Endothelial cell of umbilical vein (primary cell): Measurements from ENCODE around the gene SERPINB13. TPM values are rescaled to one million over a fixed set of nuclear protein-coding genes. Genes with fewer than 3 reads are reported as not detected.

Source experiments
- BruUV-seq: library from RNA; stranded (reverse); fragments of 400-500 nt; replicated peaks from 2 replicates; lab custom pipeline; 2021; lab: Mats Ljungman, UMichigan
- CTCF ChIA-PET: fragments of 300-600, 350-600 bp; sonication (Branson Sonifier 250); formaldehyde crosslinking; loops from one replicate; lab custom pipeline; 2021; ENCODE audit warnings: antibody characterized with exemption, inconsistent platforms; lab: Charles Lee
- POLR2A ChIA-PET: fragments of 300-600, 350-600 bp; sonication (Branson Sonifier 250); formaldehyde crosslinking; loops from one replicate; lab custom pipeline; 2021; ENCODE audit warnings: antibody characterized with exemption, inconsistent platforms; lab: Charles Lee
- DNase-seq: peaks from one replicate; pipeline ENCODE4 v3.0.0-alpha.2; 2011; ENCODE audit warnings: low read depth, low spot score
- FAIRE-seq: peaks from 2 replicates; lab custom pipeline; 2011; peaks lifted over from hg19 to GRCh38; lab: Jason Lieb, UNC
- H2AFZ ChIP-seq: 2 replicates; pipeline ENCODE4 v1.6.0; 2012; ENCODE audit warnings: low read depth, low read length, control low read depth, inconsistent platforms
- H3K27ac ChIP-seq: 2 replicates; pipeline ENCODE4 v1.5.1; 2011; ENCODE audit warnings: low read depth, mild to moderate bottlenecking, control low read depth, low read length, moderate library complexity; ENCODE audit not compliant: insufficient read depth
- H3K27me3 ChIP-seq, 2 experiments: 2 replicates each; pipeline versions ENCODE4 v1.6.0 to v1.6.1; 2011; ENCODE audit warnings: low read length in 2 of 2, mixed read lengths in 1 of 2; ENCODE audit not compliant: control insufficient read depth in 2 of 2, insufficient read depth in 2 of 2
- H3K36me3 ChIP-seq, 2 experiments: 2 replicates in 1 of 2; 3 replicates in 1 of 2; pipeline ENCODE4 v1.5.1; 2011; ENCODE audit warnings: low read length in 2 of 2, mild to moderate bottlenecking in 1 of 2, moderate library complexity in 1 of 2; ENCODE audit not compliant: control insufficient read depth in 2 of 2, insufficient read depth in 2 of 2; ENCODE audit errors: extremely low read depth in 1 of 2
- H3K4me1 ChIP-seq: 3 replicates; pipeline ENCODE4 v1.5.1; 2011; ENCODE audit warnings: mild to moderate bottlenecking, low read length; ENCODE audit not compliant: control insufficient read depth, insufficient read depth; ENCODE audit errors: extremely low read depth
- H3K4me2 ChIP-seq: 2 replicates; pipeline ENCODE4 v1.6.1; 2011; ENCODE audit warnings: low read length, control low read depth, mixed read lengths; ENCODE audit not compliant: insufficient read depth
- H3K4me3 ChIP-seq, 3 experiments: fragments of 200-600 bp in 1 of 3; sonication (generic), shearing (Covaris generic) in 1 of 3; replicated peaks in 1 of 3; 2 replicates each; pipeline ENCODE4 v1.5.1; 2011 to 2016; ENCODE audit warnings: control low read depth in 3 of 3, low read length in 3 of 3, mild to moderate bottlenecking in 2 of 3, inconsistent platforms in 1 of 3, low read depth in 1 of 3, moderate library complexity in 1 of 3; ENCODE audit not compliant: insufficient read depth in 1 of 3
- H3K79me2 ChIP-seq: 2 replicates; pipeline ENCODE4 v1.6.0; 2012; ENCODE audit warnings: low read length, inconsistent platforms; ENCODE audit not compliant: control insufficient read depth, insufficient read depth
- H3K9ac ChIP-seq: replicated peaks from 2 replicates; pipeline ENCODE3; 2011; ENCODE audit warnings: low read length, control low read depth; ENCODE audit not compliant: insufficient read depth; ENCODE audit errors: extremely low read depth
- H3K9me1 ChIP-seq: replicated peaks from 3 replicates; pipeline ENCODE4 v1.6.0; 2011; ENCODE audit warnings: mild to moderate bottlenecking, low read length; ENCODE audit not compliant: control insufficient read depth, insufficient read depth; ENCODE audit errors: extremely low read depth
- H3K9me3 ChIP-seq: replicated peaks from 2 replicates; pipeline ENCODE4 v1.5.1; 2012; ENCODE audit warnings: low read length, inconsistent platforms; ENCODE audit not compliant: control insufficient read depth, insufficient read depth
- H4K20me1 ChIP-seq: replicated peaks from 2 replicates; pipeline ENCODE3; 2011; ENCODE audit warnings: mild to moderate bottlenecking, low read length; ENCODE audit not compliant: control insufficient read depth, insufficient read depth; ENCODE audit errors: extremely low read depth
- CTCF ChIP-seq, 2 donors: IDR thresholded peaks; 1 replicate in 1 of 2; 2 replicates in 1 of 2; pipeline ENCODE4 v1.5.1; 2011; ENCODE audit warnings: low read length in 2 of 2, mild to moderate bottlenecking in 2 of 2, moderate library complexity in 2 of 2, control low read depth in 1 of 2, inconsistent platforms in 1 of 2, low read depth in 1 of 2; ENCODE audit not compliant: insufficient read depth in 1 of 2; ENCODE audit errors: extremely low read depth in 1 of 2
- EZH2 ChIP-seq: IDR thresholded peaks from 2 replicates; pipeline ENCODE4 v1.6.1; 2012; ENCODE audit warnings: borderline replicate concordance, low read depth, mild to moderate bottlenecking, moderate library complexity, low read length, inconsistent platforms; ENCODE audit not compliant: severe bottlenecking
- FOS ChIP-seq: IDR thresholded peaks from 2 replicates; pipeline ENCODE4 v1.6.1; 2011; ENCODE audit warnings: mild to moderate bottlenecking, low read length, moderate library complexity, borderline replicate concordance; ENCODE audit not compliant: insufficient read depth
- GATA2 ChIP-seq: IDR thresholded peaks from 2 replicates; pipeline ENCODE4 v1.7.0; 2011; ENCODE audit warnings: low read depth, mild to moderate bottlenecking, moderate library complexity, mixed read lengths, low read length; ENCODE audit not compliant: insufficient read length, insufficient read depth
- JUN ChIP-seq: IDR thresholded peaks from 2 replicates; pipeline ENCODE4 v1.6.1; 2011; ENCODE audit warnings: borderline replicate concordance, low read depth; ENCODE audit not compliant: insufficient read length, insufficient read depth
- MAX ChIP-seq: IDR thresholded peaks from 2 replicates; pipeline ENCODE4 v1.6.1; 2011; ENCODE audit not compliant: insufficient read depth, insufficient read length
- MYC ChIP-seq: IDR thresholded peaks from one replicate; pipeline ENCODE4 v1.6.1; 2011; ENCODE audit warnings: mild to moderate bottlenecking, low read depth, low read length
- POLR2A ChIP-seq: IDR thresholded peaks from 2 replicates; pipeline ENCODE4 v1.6.1; 2012; ENCODE audit warnings: low read depth, mild to moderate bottlenecking, control low read depth, low read length
- POLR2AphosphoS5 ChIP-seq: IDR thresholded peaks from 2 replicates; pipeline ENCODE4 v1.6.1; 2012; ENCODE audit warnings: low read depth, mild to moderate bottlenecking, control low read depth, low read length, moderate library complexity; ENCODE audit not compliant: insufficient read depth
- dilution Hi-C: fragments of 300-500 bp; cut with MboI; formaldehyde crosslinking; loops from one replicate; pipeline ENCODE4 v1.15.0; 2019; ENCODE audit warnings: low sequenced_read_pairs; ENCODE audit not compliant: extremely low pct_ligation_motif_present
- intact Hi-C: fragments of 100-400 bp; cut with micrococcal nuclease; formaldehyde crosslinking; loops from one replicate; pipeline ENCODE4 v1.10.0; 2022
- polyA plus RNA-seq, 4 experiments: library from polyadenylated mRNA; depleted of rRNA in 3 of 4; stranded (reverse) in 3 of 4; unstranded in 1 of 4; fragments of >200 nt; gene quantifications; 2 replicates each; pipeline versions ENCODE4 v1.2.1 to v1.2.3, GENCODE V29; 2011 to 2012; ENCODE audit warnings: missing spikeins in 1 of 4
- total RNA-seq: library from RNA; stranded (reverse); gene quantifications from 2 replicates; pipeline ENCODE4 v1.2.3, GENCODE V29; 2021

SERPINB13 gene
- total and polyA plus RNA-seq, 2 donors (not counting 3 experiments of a cell fraction or from before 2014, with no cell fraction given): not detected

- H3K4me3 ChIP-seq: no peak overlapping the region
- no peaks in the 10 kb centered on the region for H3K36me3 ChIP-seq
- no peaks in the 10 kb centered on the region for H3K9me3 ChIP-seq
- no peak for DNase-seq
- POLR2A ChIA-PET: no interaction called here
- no peaks in the 10 kb centered on the region for H4K20me1 ChIP-seq
- no peaks in the 10 kb centered on the region for H3K9me1 ChIP-seq
- BruUV-seq: no TSS peak
- H3K27ac ChIP-seq: no peak overlapping the region
- H3K27me3 ChIP-seq: no peaks in the 10 kb centered on the region
- H2AFZ ChIP-seq: no peak overlapping the region
- TF ChIP-seq FOS: no peak
- intact Hi-C loops (no loop called here), dilution Hi-C loops (no loop called here)
- FAIRE-seq: no peak
- CTCF ChIA-PET: no interaction called here
- H3K79me2 ChIP-seq: no peaks in the 10 kb centered on the region
- H3K9ac ChIP-seq: no peak overlapping the region
- no peak overlapping the region for H3K4me2 ChIP-seq
- H3K4me1 ChIP-seq: no peaks in the 10 kb centered on the region
Measured at GRCh38 chr18:63564561-63564960, 22.6 kb upstream of the SERPINB13 start.

- Histone ChIP-seq H4K20me1 (no peaks in the 10 kb centered on the region), H3K4me3 (no peak overlapping the region), H3K9me3 (no peaks in the 10 kb centered on the region), H3K79me2 (no peaks in the 10 kb centered on the region), H3K27me3 (no peaks in the 10 kb centered on the region), H3K9ac (no peak overlapping the region), H3K36me3 (no peaks in the 10 kb centered on the region), H3K4me2 (no peak overlapping the region), H3K9me1 (no peaks in the 10 kb centered on the region), H3K27ac (no peak overlapping the region), H3K4me1 (no peaks in the 10 kb centered on the region), H2AFZ (no peak overlapping the region)
- no peak for FAIRE-seq
- TF ChIP-seq FOS (no peak), POLR2AphosphoS5 (no peak), MAX (no peak), JUN (no peak), CTCF (IDR thresholded peaks at IDR 0.05; ENCODE audit: extremely low read depth in 1 of 2, insufficient read depth in 1 of 2, low read depth in 1 of 2, low read length in 2 of 2) (no peak), MYC (no peak), GATA2 (no peak), POLR2A (no peak), EZH2 (no peak)
- POLR2A ChIA-PET: no interaction called here
- CTCF ChIA-PET: interaction anchor here (0.6 to 1.8 kb wide), 4 partner anchors 10 to 49 kb away, joined by 3 to 7 read pairs (median 5); no protein-coding TSS in a partner anchor
- DNase-seq: no peak
- BruUV-seq: no TSS peak
- intact Hi-C loops (no loop called here), dilution Hi-C loops (no loop called here)
Measured at GRCh38 chr18:63567276-63567675, 19.9 kb upstream of the SERPINB13 start.
